Breast epithelium (tissue), 4 donors: ENCODE measurements around the gene USP43. TPM values are rescaled to one million over a fixed set of nuclear protein-coding genes. Genes with fewer than 3 reads are reported as not detected.
"Not testable (repeated sequence)": the region's sequence is repeated elsewhere in the genome, so short reads cannot be mapped to it uniquely, and the experiment has no call there.

Experiments used
- DNase-seq, 2 donors: peaks; one replicate each; pipeline ENCODE4 v3.0.0-alpha.2; 2019; ENCODE audit warnings: low spot score in 2 of 2
- H3K27ac ChIP-seq, 2 donors: fragments of 200-600 bp; sonication (generic) in 1 of 2; one replicate each; pipeline ENCODE4 v1.5.1; 2016 to 2019; ENCODE audit warnings: mild to moderate bottlenecking in 1 of 2
- H3K27me3 ChIP-seq, 2 donors: fragments of 200-600 bp; sonication (generic) in 1 of 2; one replicate each; pipeline versions ENCODE4 v1.5.1 to v1.6.0; 2017 to 2019; ENCODE audit warnings: control low read depth in 1 of 2, mild to moderate bottlenecking in 1 of 2
- H3K36me3 ChIP-seq: fragments of 200-600 bp; one replicate; pipeline ENCODE4 v1.5.1; 2019
- H3K4me1 ChIP-seq, 2 donors: fragments of 200-600 bp; sonication (generic); one replicate each; pipeline ENCODE4 v1.5.1; 2016 to 2019; ENCODE audit warnings: control low read depth in 1 of 2
- H3K4me3 ChIP-seq, 3 donors: fragments of 200-600 bp; sonication (generic); 1 replicate in 2 of 3; 2 replicates in 1 of 3; pipeline ENCODE4 v1.5.1; 2016 to 2019; ENCODE audit warnings: mild to moderate bottlenecking in 3 of 3, moderate library complexity in 2 of 3
- H3K9me3 ChIP-seq, 2 donors: fragments of 200-600 bp; sonication (generic) in 1 of 2; one replicate each; pipeline ENCODE4 v1.5.1; 2016 to 2019; ENCODE audit warnings: control low read depth in 1 of 2
- CTCF ChIP-seq, 3 donors: fragments of 450-650 bp; IDR thresholded peaks; one replicate each; pipeline ENCODE4 v1.5.1; 2016 to 2017; ENCODE audit warnings: antibody characterized with exemption in 3 of 3, mild to moderate bottlenecking in 3 of 3, moderate library complexity in 3 of 3
- POLR2A ChIP-seq: fragments of 450-650 bp; IDR thresholded peaks from one replicate; pipeline ENCODE4 v1.6.1; 2016; ENCODE audit warnings: antibody characterized with exemption, mild to moderate bottlenecking, moderate library complexity
- POLR2AphosphoS5 ChIP-seq, 3 donors: sonication (generic); formaldehyde crosslinking; IDR thresholded peaks; one replicate each; pipeline ENCODE4 v1.6.1; 2017; ENCODE audit warnings: antibody characterized with exemption in 3 of 3
- intact Hi-C: fragments of 100-400 bp; cut with DNase I; formaldehyde crosslinking; loops from one replicate; pipeline ENCODE4 v1.15.1; 2023; ENCODE audit warnings: low total_unique reads
- total RNA-seq, 3 donors: library from RNA; depleted of rRNA; stranded (reverse); fragments of >200 nt; gene quantifications; one replicate each; pipeline ENCODE4 v1.1.0, GENCODE V29; 2016

USP43 gene
- total RNA-seq, 3 donors from 2014 or later: 0.32 to 6.1 (median 3.9) TPM

- Histone ChIP-seq H3K9me3 (no peaks in the 10 kb centered on the region), H3K27me3 (no peaks in the 10 kb centered on the region), H3K27ac (no peak overlapping the region), H3K4me3 (no peak overlapping the region), H3K4me1 (no peaks in the 10 kb centered on the region), H3K36me3 (no peaks in the 10 kb centered on the region)
- no peak for DNase-seq
- no peak for TF ChIP-seq CTCF (IDR thresholded peaks at IDR 0.05)
- TF ChIP-seq POLR2AphosphoS5 (IDR thresholded peaks at IDR 0.05): no peak
- intact Hi-C loops: no loop called here
These were observed 15.7 kb downstream of the USP43 start for GRCh38 chr17:9661027-9661426.

DNA sequence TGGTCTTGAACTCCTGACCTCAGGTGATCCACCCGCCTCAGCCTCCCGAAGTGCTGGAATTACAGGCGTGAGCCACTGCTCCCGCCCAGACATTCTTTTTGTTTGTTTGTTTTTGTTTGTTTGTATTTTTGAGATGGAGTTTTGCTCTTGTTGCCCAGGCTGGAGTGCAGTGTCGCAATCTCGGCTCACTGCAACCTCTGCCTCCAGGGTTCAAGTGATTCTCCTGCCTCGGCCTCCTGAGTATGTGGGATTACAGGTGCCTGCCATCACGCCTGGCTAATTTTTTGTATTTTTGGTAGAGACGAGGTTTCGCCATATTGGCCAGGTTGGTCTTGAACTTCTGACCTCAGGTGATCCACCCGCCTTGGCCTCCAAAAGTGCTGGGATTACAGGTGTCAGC lies 18.2 kb downstream of the USP43 start:
- DNase-seq, H3K4me3 ChIP-seq, intact Hi-C loops, H3K4me1 ChIP-seq, H3K9me3 ChIP-seq, H3K36me3 ChIP-seq, H3K27ac ChIP-seq, H3K27me3 ChIP-seq: not testable (repeated sequence)

- Histone ChIP-seq H3K9me3 (no peaks in the 10 kb centered on the region), H3K27ac (no peak overlapping the region), H3K27me3 (no peaks in the 10 kb centered on the region), H3K4me3 (no peak overlapping the region), H3K36me3 (no peaks in the 10 kb centered on the region), H3K4me1 (no peaks in the 10 kb centered on the region)
- intact Hi-C loops: no loop called here
- no peak for DNase-seq
- TF ChIP-seq POLR2AphosphoS5 (IDR thresholded peaks at IDR 0.05): no peak
- TF ChIP-seq POLR2A: no peak
- TF ChIP-seq CTCF (IDR thresholded peaks at IDR 0.05): no peak
These were observed 21.2 kb downstream of the USP43 start for GRCh38 chr17:9666461-9667050.

DNA sequence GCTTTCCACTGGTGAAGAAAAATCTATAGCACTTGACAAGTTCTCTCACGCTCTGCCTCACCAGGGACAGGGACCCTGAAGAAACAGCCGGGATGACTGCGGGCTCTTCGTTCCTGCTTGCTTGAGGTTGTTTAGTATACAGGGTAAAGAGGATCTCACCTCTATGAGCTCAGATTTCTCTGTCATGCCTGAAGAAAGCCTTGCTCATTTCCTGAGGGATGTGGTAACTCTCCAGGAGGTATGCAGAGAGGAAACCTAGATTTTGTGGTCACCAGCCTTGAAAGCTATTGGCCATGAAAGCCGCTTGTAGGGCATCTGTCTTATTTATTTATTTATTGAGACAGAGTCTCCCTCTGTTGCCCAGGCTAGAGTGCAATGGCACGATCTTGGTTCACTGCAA lies 23.2 kb downstream of the USP43 start:
- no peak for DNase-seq
- no peaks in the 10 kb centered on the region for H3K36me3 ChIP-seq
- no peaks in the 10 kb centered on the region for H3K4me1 ChIP-seq
- TF ChIP-seq POLR2A (no peak), CTCF (IDR thresholded peaks at IDR 0.05) (no peak), POLR2AphosphoS5 (IDR thresholded peaks at IDR 0.05) (no peak)
- no peak overlapping the region for H3K4me3 ChIP-seq
- no peaks in the 10 kb centered on the region for H3K27me3 ChIP-seq
- no peak overlapping the region for H3K27ac ChIP-seq
- intact Hi-C loops: no loop called here
- H3K9me3 ChIP-seq: no peaks in the 10 kb centered on the region

DNA sequence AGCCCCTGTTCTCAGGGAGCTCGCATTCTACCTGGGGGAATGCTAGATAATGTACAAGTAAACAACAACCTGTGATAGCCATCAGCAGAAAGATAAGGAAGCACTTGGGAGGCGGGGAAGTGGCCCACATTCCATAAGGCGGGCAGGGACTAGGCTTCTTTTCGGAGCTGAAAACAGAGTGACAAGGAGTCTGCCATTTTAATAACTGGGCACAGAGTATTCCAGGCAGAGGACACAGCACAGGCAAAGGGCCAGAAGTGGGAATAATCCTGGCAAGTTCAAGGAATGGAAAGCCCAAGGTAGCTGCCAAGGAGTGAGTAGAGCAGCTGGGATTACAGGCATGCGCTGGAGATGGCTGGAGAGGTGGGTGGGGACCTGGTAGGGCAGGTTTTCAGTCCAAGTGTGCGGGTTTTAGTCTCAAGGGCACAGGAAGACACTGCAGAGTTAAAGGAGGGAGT lies 24.3 kb downstream of the USP43 start:
- Histone ChIP-seq H3K4me1 (no peaks in the 10 kb centered on the region), H3K36me3 (no peaks in the 10 kb centered on the region), H3K27me3 (no peaks in the 10 kb centered on the region), H3K27ac (no peak overlapping the region), H3K4me3 (no peak overlapping the region), H3K9me3 (no peaks in the 10 kb centered on the region)
- no peak for TF ChIP-seq POLR2A
- no peak for TF ChIP-seq CTCF (IDR thresholded peaks at IDR 0.05)
- no peak for TF ChIP-seq POLR2AphosphoS5 (IDR thresholded peaks at IDR 0.05)
- DNase-seq: peak in 1 of 2 donors; percentile 23
- intact Hi-C loops: no loop called here

- intact Hi-C loops: no loop called here
- Histone ChIP-seq H3K27me3 (no peaks in the 10 kb centered on the region), H3K27ac (no peak overlapping the region), H3K4me1 (no peaks in the 10 kb centered on the region), H3K36me3 (no peaks in the 10 kb centered on the region), H3K9me3 (no peaks in the 10 kb centered on the region), H3K4me3 (no peak overlapping the region)
- TF ChIP-seq POLR2AphosphoS5 (IDR thresholded peaks at IDR 0.05): no peak
- TF ChIP-seq POLR2A: no peak
- no peak for TF ChIP-seq CTCF (IDR thresholded peaks at IDR 0.05)
- no peak for DNase-seq
These were observed 25.3 kb downstream of the USP43 start for GRCh38 chr17:9670596-9670995.
